ENCODE results near the gene PSME3IP1.

DNA sequence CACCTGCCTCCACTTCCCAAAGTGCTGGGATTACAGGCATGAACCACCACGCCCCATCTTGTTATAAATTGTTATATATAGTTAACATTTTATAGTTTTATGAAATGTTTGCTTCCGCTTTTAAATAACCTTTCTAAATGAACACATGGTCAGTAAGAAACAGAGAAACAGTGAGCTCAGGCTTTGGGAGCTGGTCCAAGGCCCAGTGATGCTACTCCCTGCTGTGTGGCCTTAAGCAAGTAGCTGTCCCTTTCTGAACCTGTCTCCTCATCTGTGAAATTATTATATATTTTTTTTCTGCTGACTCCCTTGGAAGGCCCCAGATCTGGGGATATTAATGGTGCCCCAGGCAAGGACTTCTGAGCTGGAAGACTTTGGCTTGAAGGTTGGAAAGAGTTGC is 74.4 kb downstream of the PSME3IP1 start:
- TF ChIP-seq, protein P1, sequence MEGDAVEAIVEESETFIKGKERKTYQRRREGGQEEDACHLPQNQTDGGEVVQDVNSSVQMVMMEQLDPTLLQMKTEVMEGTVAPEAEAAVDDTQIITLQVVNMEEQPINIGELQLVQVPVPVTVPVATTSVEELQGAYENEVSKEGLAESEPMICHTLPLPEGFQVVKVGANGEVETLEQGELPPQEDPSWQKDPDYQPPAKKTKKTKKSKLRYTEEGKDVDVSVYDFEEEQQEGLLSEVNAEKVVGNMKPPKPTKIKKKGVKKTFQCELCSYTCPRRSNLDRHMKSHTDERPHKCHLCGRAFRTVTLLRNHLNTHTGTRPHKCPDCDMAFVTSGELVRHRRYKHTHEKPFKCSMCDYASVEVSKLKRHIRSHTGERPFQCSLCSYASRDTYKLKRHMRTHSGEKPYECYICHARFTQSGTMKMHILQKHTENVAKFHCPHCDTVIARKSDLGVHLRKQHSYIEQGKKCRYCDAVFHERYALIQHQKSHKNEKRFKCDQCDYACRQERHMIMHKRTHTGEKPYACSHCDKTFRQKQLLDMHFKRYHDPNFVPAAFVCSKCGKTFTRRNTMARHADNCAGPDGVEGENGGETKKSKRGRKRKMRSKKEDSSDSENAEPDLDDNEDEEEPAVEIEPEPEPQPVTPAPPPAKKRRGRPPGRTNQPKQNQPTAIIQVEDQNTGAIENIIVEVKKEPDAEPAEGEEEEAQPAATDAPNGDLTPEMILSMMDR (IDR thresholded peaks at IDR 0.05) = no peak
- no peak for TF ChIP-seq ZFX (IDR thresholded peaks at IDR 0.05; ENCODE audit: borderline replicate concordance)
